Measurements from ENCODE around the gene CTNNAL1. TPM values are rescaled to one million over a fixed set of nuclear protein-coding genes. Genes with fewer than 3 reads are reported as not detected.

CTNNAL1 gene
- polyA plus RNA-seq, 1 donor from 2014 or later = 24.7 TPM

- no peaks in the 10 kb centered on the region for H4K20me1 ChIP-seq (ENCODE audit: insufficient read depth)
- TF ChIP-seq MXI1 (conservative IDR thresholded peaks at IDR 0.05; ENCODE audit: poor library complexity, severe bottlenecking) (no peak), SMC3 (conservative IDR thresholded peaks at IDR 0.05; ENCODE audit: poor library complexity) (no peak), TAF1 (IDR thresholded peaks at IDR 0.05; ENCODE audit: low read depth) (no peak), POLR2AphosphoS5 (IDR thresholded peaks at IDR 0.05) (no peak), CTCF (IDR thresholded peaks at IDR 0.05; ENCODE audit: poor library complexity, severe bottlenecking) (no peak), EZH2 (IDR thresholded peaks at IDR 0.05; ENCODE audit: borderline replicate concordance, insufficient read depth, low read length, poor library complexity, severe bottlenecking) (no peak), EP300 (conservative IDR thresholded peaks at IDR 0.05; ENCODE audit: poor library complexity, severe bottlenecking) (no peak), RAD21 (conservative IDR thresholded peaks at IDR 0.05) (no peak), REST (IDR thresholded peaks at IDR 0.05; ENCODE audit: borderline replicate concordance) (no peak)
- no peak overlapping the region for H2AFZ ChIP-seq (ENCODE audit: low read depth, low read length)
- H3K27ac ChIP-seq (ENCODE audit: low read length) = no peak overlapping the region
- no peak overlapping the region for H3K4me2 ChIP-seq (ENCODE audit: low read length)
- no peak overlapping the region for H3K4me3 ChIP-seq (ENCODE audit: low read length)
- no peaks in the 10 kb centered on the region for H3K79me2 ChIP-seq (replicated peaks; ENCODE audit: insufficient read depth, low read length)
- no peaks in the 10 kb centered on the region for H3K9me2 ChIP-seq (ENCODE audit: insufficient read depth, low read length)
- H3K9me3 ChIP-seq (ENCODE audit: low read length) = no peaks in the 10 kb centered on the region
- H3K9ac ChIP-seq (ENCODE audit: low read length) = no peak overlapping the region
- H3K27me3 ChIP-seq (ENCODE audit: insufficient read depth, low read depth, low read length) = no peaks in the 10 kb centered on the region
- H3K36me3 ChIP-seq (ENCODE audit: insufficient read depth, low read length) = peaks cover 5% of the 10 kb centered on the region
- no peaks in the 10 kb centered on the region for H3F3A ChIP-seq (ENCODE audit: insufficient read depth, low read length, poor library complexity, severe bottlenecking)
These were observed 24.8 kb upstream of the CTNNAL1 start for GRCh38 chr9:109037946-109038715.

- Histone ChIP-seq H4K20me1 (ENCODE audit: insufficient read depth) (no peaks in the 10 kb centered on the region), H3K27ac (ENCODE audit: low read length) (no peak overlapping the region), H3K9ac (ENCODE audit: low read length) (no peak overlapping the region), H3K9me2 (ENCODE audit: insufficient read depth, low read length) (no peaks in the 10 kb centered on the region), H3K9me3 (ENCODE audit: low read length) (no peaks in the 10 kb centered on the region), H2AFZ (ENCODE audit: low read depth, low read length) (no peak overlapping the region), H3K4me3 (ENCODE audit: low read length) (no peak overlapping the region), H3F3A (ENCODE audit: insufficient read depth, low read length, poor library complexity, severe bottlenecking) (no peaks in the 10 kb centered on the region), H3K4me2 (ENCODE audit: low read length) (no peak overlapping the region), H3K27me3 (ENCODE audit: insufficient read depth, low read depth, low read length) (no peaks in the 10 kb centered on the region), H3K36me3 (ENCODE audit: insufficient read depth, low read length) (peaks cover 5% of the 10 kb centered on the region), H3K79me2 (replicated peaks; ENCODE audit: insufficient read depth, low read length) (no peaks in the 10 kb centered on the region)
- no peak for TF ChIP-seq MXI1 (conservative IDR thresholded peaks at IDR 0.05; ENCODE audit: poor library complexity, severe bottlenecking)
- TF ChIP-seq EZH2 (IDR thresholded peaks at IDR 0.05; ENCODE audit: borderline replicate concordance, insufficient read depth, low read length, poor library complexity, severe bottlenecking) = no peak
- TF ChIP-seq CTCF (IDR thresholded peaks at IDR 0.05; ENCODE audit: poor library complexity, severe bottlenecking) = no peak
- TF ChIP-seq SMC3 (conservative IDR thresholded peaks at IDR 0.05; ENCODE audit: poor library complexity) = no peak
- no peak for TF ChIP-seq RAD21 (conservative IDR thresholded peaks at IDR 0.05)
- no peak for TF ChIP-seq TAF1 (IDR thresholded peaks at IDR 0.05; ENCODE audit: low read depth)
- no peak for TF ChIP-seq POLR2AphosphoS5 (IDR thresholded peaks at IDR 0.05)
- no peak for TF ChIP-seq EP300 (conservative IDR thresholded peaks at IDR 0.05; ENCODE audit: poor library complexity, severe bottlenecking)
These were observed 23.7 kb upstream of the CTNNAL1 start for GRCh38 chr9:109036744-109037680.
